HL-60/S4 (cell line): ENCODE data around the gene USP25.

Source experiments
- in situ Hi-C: fragments of 300-500 bp; cut with MboI; formaldehyde crosslinking; loops from 2 replicates; pipeline ENCODE4 v1.14.3; 2022; ENCODE audit warnings: low sequenced_read_pairs

Gene USP25, protein sequence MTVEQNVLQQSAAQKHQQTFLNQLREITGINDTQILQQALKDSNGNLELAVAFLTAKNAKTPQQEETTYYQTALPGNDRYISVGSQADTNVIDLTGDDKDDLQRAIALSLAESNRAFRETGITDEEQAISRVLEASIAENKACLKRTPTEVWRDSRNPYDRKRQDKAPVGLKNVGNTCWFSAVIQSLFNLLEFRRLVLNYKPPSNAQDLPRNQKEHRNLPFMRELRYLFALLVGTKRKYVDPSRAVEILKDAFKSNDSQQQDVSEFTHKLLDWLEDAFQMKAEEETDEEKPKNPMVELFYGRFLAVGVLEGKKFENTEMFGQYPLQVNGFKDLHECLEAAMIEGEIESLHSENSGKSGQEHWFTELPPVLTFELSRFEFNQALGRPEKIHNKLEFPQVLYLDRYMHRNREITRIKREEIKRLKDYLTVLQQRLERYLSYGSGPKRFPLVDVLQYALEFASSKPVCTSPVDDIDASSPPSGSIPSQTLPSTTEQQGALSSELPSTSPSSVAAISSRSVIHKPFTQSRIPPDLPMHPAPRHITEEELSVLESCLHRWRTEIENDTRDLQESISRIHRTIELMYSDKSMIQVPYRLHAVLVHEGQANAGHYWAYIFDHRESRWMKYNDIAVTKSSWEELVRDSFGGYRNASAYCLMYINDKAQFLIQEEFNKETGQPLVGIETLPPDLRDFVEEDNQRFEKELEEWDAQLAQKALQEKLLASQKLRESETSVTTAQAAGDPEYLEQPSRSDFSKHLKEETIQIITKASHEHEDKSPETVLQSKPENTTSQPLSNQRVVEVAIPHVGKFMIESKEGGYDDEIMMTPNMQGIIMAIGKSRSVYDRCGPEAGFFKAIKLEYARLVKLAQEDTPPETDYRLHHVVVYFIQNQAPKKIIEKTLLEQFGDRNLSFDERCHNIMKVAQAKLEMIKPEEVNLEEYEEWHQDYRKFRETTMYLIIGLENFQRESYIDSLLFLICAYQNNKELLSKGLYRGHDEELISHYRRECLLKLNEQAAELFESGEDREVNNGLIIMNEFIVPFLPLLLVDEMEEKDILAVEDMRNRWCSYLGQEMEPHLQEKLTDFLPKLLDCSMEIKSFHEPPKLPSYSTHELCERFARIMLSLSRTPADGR

DNA sequence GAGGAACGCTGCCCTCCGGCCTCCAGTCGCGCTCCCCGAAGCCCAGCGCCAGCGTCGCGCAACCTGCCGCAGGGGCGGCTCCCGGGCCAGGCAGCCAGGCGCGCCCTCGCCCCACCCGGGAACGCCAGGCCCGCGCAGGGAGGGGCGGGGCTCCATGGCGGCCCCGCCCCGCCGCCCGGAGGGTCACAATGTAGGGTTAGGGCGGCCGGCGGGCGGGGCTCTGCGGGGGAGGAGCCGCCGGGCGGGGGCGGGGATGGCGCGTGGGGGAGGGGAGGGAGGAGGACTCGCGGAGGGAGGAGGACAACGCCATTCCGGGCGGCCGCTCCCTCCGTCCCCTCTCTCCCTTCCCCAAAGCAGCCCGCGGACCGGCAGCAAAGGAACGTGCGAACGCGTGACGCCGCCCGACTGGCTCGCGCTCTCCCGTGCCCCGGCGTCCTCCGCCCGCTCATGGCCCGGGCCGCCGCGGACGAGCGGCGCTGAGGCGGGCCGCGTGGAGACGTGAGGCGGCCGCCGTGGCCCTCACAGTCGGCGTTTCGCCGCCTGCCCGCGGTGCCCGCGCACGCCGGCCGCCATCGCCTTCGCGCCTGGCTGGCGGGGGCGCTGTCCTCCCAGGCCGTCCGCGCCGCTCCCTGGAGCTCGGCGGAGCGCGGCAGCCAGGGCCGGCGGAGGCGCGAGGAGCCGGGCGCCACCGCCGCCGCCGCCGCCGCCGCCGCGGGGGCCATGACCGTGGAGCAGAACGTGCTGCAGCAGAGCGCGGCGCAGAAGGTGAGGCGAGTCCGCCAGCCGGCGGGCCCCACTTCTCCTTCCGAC, at the start of gene USP25:
USP25 (plus strand) TSS at position 309 of the 810 bp plus-strand sequence; CDS start at position 721, 412 bp downstream.
- in situ Hi-C loops: loop anchor here (10.0 kb wide), 1 partner anchor 45 kb away; no protein-coding TSS in a partner anchor

DNA sequence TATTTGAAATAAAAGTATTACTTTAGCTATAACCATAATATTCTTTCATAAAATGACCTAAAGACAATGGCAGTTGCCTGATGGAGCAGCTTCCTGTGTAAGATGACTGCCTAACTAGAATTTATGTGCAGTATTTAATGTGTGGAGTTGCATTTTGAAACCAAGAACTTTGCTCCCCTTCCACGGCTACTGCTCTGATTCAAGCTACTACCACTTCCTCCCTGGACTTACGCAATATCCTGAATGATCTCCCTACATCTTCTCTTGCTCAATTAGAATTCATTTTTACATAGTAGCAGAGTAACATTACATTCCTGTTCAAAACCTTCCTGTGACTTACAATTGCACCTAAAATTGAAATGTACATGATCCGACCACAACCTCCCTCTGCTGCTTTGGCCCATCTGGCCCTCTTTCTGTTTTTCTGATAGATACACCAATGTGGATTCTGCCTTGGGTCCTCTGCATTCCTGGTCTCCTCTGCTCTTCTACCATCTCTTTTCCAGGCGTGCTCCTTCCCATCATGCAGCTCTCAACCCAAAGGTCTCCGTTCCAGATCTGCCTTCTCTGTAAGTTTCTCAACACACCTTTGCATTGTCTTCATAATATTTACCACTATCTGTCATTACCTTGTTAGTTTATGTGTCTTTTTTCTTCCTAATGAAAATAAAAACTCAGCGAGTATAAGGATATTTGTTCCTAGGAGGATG, 47.4 kb upstream of the USP25 start:
- in situ Hi-C loops: loop anchor here (10.0 kb wide), 1 partner anchor 52 kb away; no protein-coding TSS in a partner anchor

DNA sequence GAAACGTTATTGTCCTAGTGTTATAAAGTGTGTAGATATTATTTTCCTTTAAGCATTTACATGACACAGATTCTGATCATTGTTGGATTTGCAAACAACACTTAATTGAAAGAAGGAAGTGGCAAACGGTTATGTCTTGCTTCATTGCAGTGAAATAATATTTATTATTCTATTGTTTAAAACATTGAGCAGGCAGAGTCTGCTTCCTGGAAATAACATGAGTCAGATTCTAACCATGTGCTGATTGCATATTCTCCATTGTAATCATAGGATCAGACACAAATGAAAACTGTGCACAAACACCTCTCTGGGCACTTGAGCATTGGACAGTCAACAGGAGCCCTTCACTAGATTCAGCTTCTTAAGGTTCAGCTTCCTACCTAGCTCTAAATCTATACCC, 46.8 kb upstream of the USP25 start:
- in situ Hi-C loops: loop anchor here (10.0 kb wide), 1 partner anchor 52 kb away; no protein-coding TSS in a partner anchor

DNA sequence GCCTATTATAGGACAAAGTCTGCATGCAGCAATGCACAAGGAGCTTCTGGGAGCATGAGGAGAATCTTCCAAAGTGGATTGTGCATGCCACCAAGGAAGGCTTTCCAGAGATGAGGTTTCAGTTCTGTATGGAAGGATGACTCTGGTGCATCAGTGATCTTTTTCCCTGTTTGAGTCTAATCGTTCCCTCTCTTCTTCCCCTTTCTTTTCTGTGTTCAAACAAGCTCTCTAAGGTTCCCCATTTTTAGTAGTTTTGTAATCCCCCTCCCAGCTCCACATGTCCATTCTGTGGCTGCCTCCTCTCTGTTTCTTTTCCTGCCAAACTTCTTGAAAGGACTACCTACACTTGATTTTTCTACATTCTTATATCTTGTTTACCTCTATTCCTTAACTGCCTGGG, 43.3 kb upstream of the USP25 start:
- in situ Hi-C loops: loop anchor here (10.0 kb wide), 1 partner anchor 48 kb away; no protein-coding TSS in a partner anchor

DNA sequence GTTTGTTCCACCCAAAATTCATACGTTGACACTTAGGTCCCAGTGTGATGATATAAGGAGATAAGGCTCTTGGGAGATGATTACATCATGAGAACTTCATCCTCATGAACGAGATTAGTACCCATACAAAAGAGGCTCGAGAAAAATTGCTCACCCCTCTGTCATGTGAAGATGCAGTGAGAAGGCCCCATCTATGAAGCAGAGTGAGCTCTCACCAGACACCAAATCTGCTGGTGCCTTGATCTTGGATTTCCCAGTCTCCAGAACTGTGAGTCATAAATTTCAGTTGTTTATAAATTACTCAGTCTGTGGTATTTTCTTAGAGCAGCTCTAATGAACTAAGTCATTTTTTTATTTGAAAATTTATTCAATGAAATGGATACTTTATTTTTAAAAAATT, 42.6 kb upstream of the USP25 start:
- in situ Hi-C loops: loop anchor here (10.0 kb wide), 1 partner anchor 48 kb away; no protein-coding TSS in a partner anchor

DNA sequence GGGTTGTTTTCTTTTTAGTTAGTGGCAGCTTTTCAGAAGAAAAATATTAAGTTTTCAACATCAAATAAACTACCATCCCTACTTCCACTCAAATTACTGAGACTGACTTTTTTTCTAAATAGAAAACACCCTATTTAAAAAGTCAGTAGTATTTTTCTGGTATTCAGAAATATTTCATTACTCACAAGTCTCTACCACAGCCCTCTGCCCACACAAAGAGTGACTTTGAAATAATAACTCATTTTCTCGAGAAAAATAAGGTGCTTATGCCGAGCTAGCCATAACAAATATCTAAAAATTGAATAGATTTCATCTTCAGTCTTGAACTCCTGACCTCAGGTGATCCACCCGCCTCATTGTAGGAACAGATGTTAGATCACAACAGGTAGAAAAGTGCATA, 41.8 kb upstream of the USP25 start:
- in situ Hi-C loops: loop anchor here (10.0 kb wide), 1 partner anchor 47 kb away; no protein-coding TSS in a partner anchor

DNA sequence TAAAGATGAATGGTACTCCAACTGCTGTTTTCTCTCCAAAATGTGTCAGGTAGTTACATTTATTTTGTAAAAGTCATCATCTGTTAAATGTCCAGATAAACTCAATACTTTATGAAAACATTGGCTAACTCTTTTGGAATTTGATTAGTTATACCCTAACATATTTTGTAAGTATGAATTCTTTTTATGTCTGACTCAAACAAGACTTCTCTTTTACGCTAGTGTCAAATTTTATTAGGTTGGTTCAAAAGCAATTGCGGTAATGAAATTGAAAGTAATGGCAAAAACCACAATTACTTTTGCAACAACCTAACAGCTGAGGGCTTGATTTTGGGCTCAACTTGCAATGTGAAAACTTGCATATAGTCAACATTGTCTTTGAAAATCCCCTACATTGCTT, 41.0 kb upstream of the USP25 start:
- in situ Hi-C loops: loop anchor here (10.0 kb wide), 1 partner anchor 46 kb away; no protein-coding TSS in a partner anchor

DNA sequence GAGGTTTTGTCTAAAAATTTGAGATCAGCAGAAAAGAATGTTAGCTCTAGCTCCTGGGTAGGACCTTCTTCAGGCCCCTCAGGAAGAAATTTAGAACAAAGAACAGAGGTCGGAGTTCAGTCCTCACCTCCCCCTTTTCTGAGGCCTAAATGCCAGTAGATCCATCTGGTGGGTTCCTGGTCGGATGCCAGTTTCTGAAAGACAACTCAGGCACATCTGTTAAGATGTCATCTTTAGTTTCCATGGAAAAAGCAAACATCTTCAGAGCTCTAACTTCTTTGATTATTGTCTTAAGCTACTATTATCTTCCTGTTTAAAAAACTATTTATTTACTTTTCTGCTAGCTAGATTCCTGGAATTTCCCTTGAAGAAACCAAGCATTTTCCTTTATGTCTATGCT, 37.1 kb upstream of the USP25 start:
- in situ Hi-C loops: no loop called here

DNA sequence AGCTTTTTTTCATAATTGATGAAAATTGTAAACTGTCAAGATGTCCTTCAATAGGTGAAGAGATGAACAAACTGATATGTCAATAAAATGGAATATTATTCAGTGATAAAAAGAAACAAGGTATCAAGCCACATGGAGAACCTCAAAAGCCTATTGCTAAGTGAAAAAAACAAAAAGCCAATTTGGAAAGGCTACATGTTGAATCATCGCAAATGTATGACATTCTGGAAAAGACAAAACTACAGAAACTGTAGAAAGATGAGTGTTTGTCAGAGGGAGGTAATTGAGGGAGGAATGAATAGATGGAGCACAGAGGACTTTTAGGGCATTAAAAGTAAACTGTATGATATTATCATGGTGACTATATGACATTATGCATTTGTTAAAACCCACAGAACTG, 34.5 kb upstream of the USP25 start:
- in situ Hi-C loops: no loop called here

DNA sequence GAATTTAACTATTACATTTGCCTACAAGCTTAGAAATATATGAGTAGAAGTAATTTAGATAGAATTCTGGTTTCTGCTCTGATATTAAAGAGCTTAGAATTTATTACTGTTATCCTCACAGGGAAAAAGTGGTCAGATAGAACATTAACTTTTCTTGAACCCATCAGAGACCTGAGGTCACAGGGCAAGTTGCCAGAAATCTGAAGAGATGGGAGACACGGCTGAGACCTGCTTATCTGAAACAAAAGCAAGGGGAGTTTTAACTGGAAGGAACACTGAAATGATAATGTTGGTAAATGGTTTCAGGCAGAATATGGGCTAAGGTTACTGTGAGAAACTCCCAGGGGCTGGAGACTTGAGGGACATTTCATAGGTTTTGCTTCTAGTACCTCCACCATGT, 28.0 kb upstream of the USP25 start:
- in situ Hi-C loops: no loop called here

DNA sequence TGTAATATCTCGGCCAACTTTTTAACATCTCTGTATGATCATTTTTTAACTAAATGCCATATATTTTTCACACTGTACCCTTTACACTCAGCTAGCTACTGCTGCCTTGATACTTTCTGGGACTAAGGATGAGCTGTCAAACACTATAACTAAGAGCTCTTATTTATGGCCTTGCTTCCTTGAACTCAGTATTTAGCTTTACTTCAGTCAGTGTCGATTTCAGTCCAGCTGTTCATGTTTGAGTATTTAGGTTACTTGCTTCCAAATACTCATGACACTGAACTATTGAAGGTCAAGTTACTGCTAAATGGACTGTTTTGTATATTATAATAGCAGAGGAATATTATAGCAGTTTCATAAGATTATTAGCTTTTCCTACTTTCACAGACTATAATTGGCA, 25.9 kb upstream of the USP25 start:
- in situ Hi-C loops: no loop called here

DNA sequence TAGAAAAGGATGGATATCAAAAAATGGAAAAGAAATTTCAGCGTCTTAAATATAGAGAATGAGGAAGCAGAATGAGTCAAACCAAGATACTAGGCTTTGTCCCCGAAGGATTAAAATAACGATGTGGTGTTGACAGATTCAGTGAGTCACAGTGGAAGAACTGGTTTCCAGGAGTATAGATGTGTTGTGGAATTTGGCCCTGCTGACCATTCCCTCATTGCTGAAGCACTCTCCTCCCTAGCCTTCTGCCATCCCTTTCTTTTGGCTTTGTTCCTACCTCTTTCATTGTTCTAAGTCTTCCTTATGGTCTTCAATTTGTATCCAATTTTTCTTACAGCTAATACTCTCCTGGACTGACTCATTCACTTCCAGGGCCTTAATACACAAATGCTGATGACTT, 23.1 kb upstream of the USP25 start:
- in situ Hi-C loops: no loop called here

DNA sequence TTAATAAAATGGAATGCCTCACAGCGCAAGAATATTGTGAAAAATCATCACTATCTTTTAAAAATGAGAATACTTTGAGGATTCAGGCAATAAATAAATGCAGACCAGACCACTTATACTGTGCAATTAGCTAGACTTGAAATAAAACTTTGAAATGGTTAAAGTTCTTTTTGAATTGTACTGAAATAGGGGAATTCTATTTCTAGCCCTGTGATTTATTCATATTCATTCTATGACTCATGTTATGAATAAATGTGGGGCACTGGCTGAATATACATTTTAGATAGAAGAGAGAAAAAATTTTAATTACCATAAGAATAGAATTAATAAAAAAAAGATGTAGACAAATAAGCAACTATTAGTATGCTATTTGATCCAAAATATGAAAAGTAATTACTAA, 16.4 kb upstream of the USP25 start:
- in situ Hi-C loops: no loop called here

DNA sequence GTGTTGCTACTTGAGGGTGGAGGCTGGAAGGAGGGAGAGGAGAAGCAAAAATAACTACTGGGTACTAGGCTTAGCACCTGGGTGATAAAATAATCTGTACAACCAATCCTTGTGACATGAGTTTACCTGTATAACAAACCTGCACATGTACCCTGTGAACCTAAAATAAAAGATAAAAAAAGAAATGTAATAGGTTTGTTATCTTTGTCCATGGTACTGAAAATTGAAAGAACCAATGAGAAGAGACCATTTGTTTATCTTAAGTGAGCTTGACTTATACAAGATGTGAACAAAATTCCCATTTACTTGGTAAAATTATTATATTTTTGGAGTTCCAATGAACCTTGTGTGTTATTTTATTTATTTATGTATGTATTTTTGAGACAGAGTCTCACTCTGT, 11.1 kb upstream of the USP25 start:
- in situ Hi-C loops: no loop called here

DNA sequence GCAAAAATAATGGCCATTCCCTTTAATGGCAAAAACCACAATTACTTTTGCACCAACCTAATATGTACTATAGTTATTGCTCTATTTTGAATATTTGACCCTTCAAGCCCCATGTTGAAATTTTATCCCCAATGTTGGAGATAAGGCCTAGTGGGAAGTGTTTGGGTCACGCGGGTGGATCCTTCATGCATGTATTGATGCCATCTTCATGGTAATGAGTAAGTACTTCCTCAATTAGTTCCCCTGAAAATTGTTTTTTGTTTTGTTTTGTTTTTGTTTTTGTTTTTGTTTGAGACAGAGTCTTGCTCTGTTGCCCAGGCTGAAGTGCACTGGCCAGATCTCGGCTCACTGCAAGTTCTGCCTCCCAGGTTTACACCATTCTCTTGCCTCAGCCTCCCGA, 9.8 kb upstream of the USP25 start:
- in situ Hi-C loops: no loop called here

DNA sequence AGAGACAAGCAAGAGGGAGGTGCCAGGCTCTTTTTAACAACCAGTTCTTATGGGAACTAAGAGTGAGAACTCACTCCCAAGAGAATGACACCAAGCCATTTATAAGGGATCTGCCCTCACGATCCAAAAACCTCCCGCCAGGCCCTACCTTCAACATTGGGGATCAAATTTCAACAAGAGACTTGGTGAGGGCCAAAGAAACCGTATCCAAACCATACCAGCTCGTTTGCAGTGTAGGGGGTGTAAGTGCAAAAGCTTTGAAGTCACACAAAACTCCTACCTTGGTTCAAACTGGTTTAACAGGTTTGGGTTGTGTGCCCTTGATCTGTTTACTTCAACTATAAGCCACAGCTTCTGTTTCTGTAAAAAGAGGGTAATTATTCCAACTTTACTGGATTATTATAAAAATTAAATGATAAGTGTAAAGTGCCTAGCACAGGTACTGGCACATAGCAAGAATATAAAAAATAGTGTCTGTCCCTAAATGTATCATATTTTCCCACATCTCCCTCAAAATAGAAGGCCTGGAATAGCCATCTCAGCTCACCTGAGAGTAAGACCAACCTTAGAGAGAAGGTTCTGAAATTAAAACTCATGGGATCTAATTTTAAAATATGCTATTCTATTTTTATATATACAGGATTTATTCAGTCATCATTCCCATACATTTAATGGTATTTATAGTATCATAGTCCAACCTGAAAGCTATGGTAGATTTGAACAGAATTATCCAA, 7.0 kb upstream of the USP25 start:
- in situ Hi-C loops: no loop called here

DNA sequence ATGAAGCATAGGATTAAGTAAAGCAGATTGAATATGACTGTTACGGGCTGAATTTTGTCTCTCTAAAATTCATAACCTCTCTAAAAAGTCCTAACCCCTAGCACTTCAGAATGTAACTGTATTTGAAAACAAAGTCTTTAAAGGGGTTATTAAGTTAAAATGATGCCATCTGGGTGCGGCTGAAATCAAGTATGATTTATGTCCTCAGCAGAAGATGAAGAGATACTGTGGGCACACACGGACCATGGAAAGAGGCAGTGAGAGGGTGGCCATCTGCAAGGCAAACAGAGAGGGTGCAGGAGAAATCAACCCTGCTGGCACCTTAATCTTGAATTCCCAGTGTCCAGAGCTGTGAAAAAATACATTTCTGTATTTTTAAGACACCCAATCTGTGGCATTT, 3.8 kb upstream of the USP25 start:
- in situ Hi-C loops: no loop called here

DNA sequence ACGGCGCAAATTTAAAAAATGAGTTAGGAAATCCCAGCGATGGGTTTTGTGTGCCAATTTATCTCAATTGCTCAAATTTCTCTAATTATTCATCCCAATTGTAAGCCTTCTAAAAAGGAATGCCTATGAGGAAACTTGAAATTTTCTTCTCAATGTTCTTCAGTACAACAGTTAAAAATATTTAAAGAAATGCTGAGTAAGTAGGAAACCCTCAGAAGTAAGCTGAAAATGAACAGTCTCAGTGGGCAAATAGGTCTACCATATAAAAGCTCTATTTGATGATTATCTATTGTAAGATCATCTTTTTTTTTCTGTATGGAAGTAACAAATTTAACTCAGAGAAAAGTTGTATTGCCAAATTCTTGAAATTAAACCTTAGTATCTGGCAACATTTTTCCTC, 1.7 kb upstream of the USP25 start:
- in situ Hi-C loops: no loop called here

DNA sequence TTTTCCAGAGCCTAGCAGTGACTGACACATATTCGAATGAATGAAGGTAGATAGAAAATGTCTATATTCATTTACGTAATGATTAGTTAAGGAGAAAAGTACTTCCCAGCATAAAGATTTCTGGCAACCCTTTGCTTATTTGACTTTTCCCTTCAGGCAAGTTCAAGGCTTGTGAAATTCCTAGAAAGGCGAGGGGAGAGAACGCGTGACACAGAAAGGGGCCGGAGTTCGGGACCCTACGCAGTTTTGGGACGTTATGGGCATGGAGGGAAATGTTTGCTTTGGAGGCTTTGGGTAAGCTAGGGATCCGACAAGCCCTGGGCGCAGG, 472 bp upstream of the USP25 start:
- in situ Hi-C loops: no loop called here
